Heart right ventricle (tissue), 16 donors: ENCODE results near the gene PADI6. TPM values are rescaled to one million over a fixed set of nuclear protein-coding genes. Genes with fewer than 3 reads are reported as not detected.

ENCODE experiments used
- ATAC-seq, 8 donors: fragments of 200-7000 bp; cut with Tn5 transposase; one replicate each; pipeline ENCODE4 v1.9.1; 2020; ENCODE audit warnings: mild to moderate bottlenecking in 8 of 8, moderate library complexity in 8 of 8, moderate number of reproducible peaks in 1 of 8
- DNase-seq, 2 donors: peaks; one replicate each; pipeline ENCODE4 v3.0.0-alpha.2; 2020
- H3K27ac ChIP-seq, 10 donors: fragments of 200-600 bp; sonication (generic) in 2 of 10; one replicate each; pipeline versions ENCODE4 v1.5.0 to v1.8.0; 2020 to 2022; ENCODE audit warnings: mild to moderate bottlenecking in 3 of 10
- H3K27me3 ChIP-seq, 7 donors: fragments of 200-600 bp; one replicate each; pipeline ENCODE4 v1.8.0; 2021 to 2022; ENCODE audit warnings: mild to moderate bottlenecking in 2 of 7
- H3K36me3 ChIP-seq, 9 donors: fragments of 200-600 bp; sonication (generic) in 1 of 9; one replicate each; pipeline versions ENCODE4 v1.5.0 to v1.8.0; 2020 to 2022; ENCODE audit warnings: mild to moderate bottlenecking in 2 of 9
- H3K4me1 ChIP-seq, 9 donors: fragments of 200-600 bp; sonication (generic) in 1 of 9; one replicate each; pipeline versions ENCODE4 v1.5.0 to v1.8.0; 2020 to 2022; ENCODE audit warnings: mild to moderate bottlenecking in 4 of 9
- H3K4me3 ChIP-seq, 10 donors: fragments of 200-600 bp; sonication (generic) in 2 of 10; one replicate each; pipeline versions ENCODE4 v1.5.0 to v1.8.0; 2020 to 2022; ENCODE audit warnings: mild to moderate bottlenecking in 7 of 10, moderate library complexity in 2 of 10
- H3K9me3 ChIP-seq, 11 donors: fragments of 200-600 bp in 10 of 11; sonication (generic) in 2 of 11; one replicate each; pipeline versions ENCODE4 v1.5.0 to v1.8.0; 2013 to 2022; ENCODE audit warnings: mild to moderate bottlenecking in 2 of 11, control low read depth in 1 of 11, moderate library complexity in 1 of 11
- CTCF ChIP-seq, 9 donors: fragments of 200-600 bp; sonication (generic) in 2 of 9; IDR thresholded peaks; one replicate each; pipeline versions ENCODE4 v1.5.0 to v1.8.0; 2021 to 2022; ENCODE audit warnings: antibody characterized with exemption in 9 of 9, mild to moderate bottlenecking in 5 of 9, moderate library complexity in 1 of 9
- WGBS, 2 donors: extraction: QIAGEN DNeasy Blood & Tissue Kit; methylation state at CpG; one replicate each; pipeline ENCODE4 v1.1.7; 2013; ENCODE audit warnings: inconsistent platforms in 1 of 2; 5-methylcytosine and 5-hydroxymethylcytosine counted together
- intact Hi-C, 10 donors: fragments of 100-400 bp; cut with DNase I; formaldehyde crosslinking; loops; one replicate each; pipeline versions ENCODE4 v1.11.1 to v1.14.2; 2022
- polyA plus RNA-seq, 2 donors: library from polyadenylated mRNA; stranded (reverse); fragments of 200-250 nt; gene quantifications; one replicate each; pipeline ENCODE4 v1.2.3, GENCODE V29; 2013
- total RNA-seq, 10 donors: library from RNA; stranded (reverse); fragmentation: NEBNext Ultra II Directional in 3 of 10; extraction: Animal tissue kit (Norgen Biotek cat#: 25700) in 3 of 10; gene quantifications; one replicate each; pipeline versions ENCODE4 v1.2.1 to v1.2.4, GENCODE V29; 2021 to 2023
- donor health status: Arrhythmogenic right ventricular cardiomyopathy.
- donor health status: ischemic (EF 13 %, LVEDD 7.1; RV severe dilation, severe dysfunction).
- donor health status: healthy with polysubstance abuse.
- donor health status: DM: no; HTN: yes; CAD: no.
- donor health status: DM: no; HTN: no; CAD: no.
- donor health status: ischemic (EF 25% LVEDD 6.9; RV normal size, moderate dysfunction).
- donor health status: ischemic (EF 25% LVEDD 5.7; RV mildly dilated, moderate dysfunction).
- donor health status: healthy.
- donor health status: DM: yes; HTN: yes; CAD: no.
- donor health status: Ischemic cardiomyopathy.
- donor health status: ischemic (EF 35%, LVEDD 5.7; RV mildly dilated, moderate dysfunction).
- donor health status: nonischemic (EF 11% LVEDD 7.7; RV severe dilation, severe dysfunction).
- donor health status: DM: yes; HTN: yes; CAD: no.
- donor health status: PGD.
- donor health status: ischemic (EF 29% LVEDD 5.4; RV normal size, mild dysfunction).
- donor health status: nonischemic (EF 23%, LVEDD 6.1; RV moderate dilation, normal function).

The PADI6 gene
- total and polyA plus RNA-seq, 12 donors = not detected

DNA sequence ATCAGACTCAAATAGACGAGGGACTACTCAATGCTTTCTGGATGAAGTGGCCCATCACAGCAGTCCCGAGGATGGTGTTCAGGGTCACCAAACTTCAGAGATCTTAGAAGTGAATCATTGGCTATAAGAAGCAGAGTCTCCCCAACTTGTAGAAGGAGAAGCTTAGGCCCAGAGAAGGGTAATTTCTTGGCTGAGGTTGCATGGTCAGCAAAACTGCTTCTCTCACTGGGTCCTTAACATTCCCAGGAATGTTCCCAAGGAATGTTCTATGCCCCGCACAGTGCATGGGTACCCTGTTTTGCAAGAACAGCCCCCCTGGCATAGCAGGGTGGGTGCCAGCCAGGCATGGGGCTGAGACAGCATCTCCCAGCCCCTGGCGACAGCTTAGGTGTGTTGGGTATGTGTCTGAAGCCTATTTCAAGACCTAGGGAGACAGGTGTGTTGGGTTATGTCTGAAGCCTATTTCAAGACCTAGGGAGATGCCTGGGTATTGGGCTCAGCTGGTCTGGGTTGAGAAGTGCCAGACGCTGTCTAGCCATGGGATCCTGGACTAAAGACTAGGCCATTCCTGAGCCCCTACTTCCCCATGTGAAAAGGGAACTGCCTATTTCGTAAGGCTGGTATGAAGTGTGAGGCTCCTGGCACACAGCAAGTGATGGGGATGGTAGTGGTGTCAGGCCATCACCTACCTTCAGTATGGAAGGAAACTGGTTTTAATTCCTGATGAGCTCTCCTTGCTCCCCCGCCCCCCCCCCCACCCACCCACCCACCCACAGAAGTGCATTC is 26.1 kb downstream of the PADI6 start:
- no peaks in the 10 kb centered on the region for H3K4me1 ChIP-seq
- no peak for ATAC-seq
- H3K4me3 ChIP-seq = no peak overlapping the region
- no peaks in the 10 kb centered on the region for H3K9me3 ChIP-seq
- TF ChIP-seq CTCF (IDR thresholded peaks at IDR 0.05) = no peak
- 75 to 79% methylated on average over 7 of the region's 7 CpGs for WGBS, 2 donors
- DNase-seq = no peak
- intact Hi-C loops = no loop called here
- H3K36me3 ChIP-seq = no peaks in the 10 kb centered on the region
- H3K27ac ChIP-seq = no peak overlapping the region
- peaks cover 0 to 12% (median 0%) of the 10 kb centered on the region in 7 donors for H3K27me3 ChIP-seq

- no peak overlapping the region for H3K4me3 ChIP-seq
- ATAC-seq (no peak), DNase-seq (no peak)
- H3K9me3 ChIP-seq = no peaks in the 10 kb centered on the region
- 81 to 82% methylated on average over 11 of the region's 11 CpGs for WGBS, 2 donors
- intact Hi-C loops = loop anchor here in 5 of 10 donors (10.0 kb wide), 2 partner anchors 276 to 336 kb away; no protein-coding TSS in a partner anchor
- H3K4me1 ChIP-seq = no peaks in the 10 kb centered on the region
- no peak overlapping the region for H3K27ac ChIP-seq
- peaks cover 0 to under 1% (median 0%) of the 10 kb centered on the region in 9 donors for H3K36me3 ChIP-seq
- no peak for TF ChIP-seq CTCF (IDR thresholded peaks at IDR 0.05)
- H3K27me3 ChIP-seq = peaks cover 0 to 5% (median 0%) of the 10 kb centered on the region in 7 donors
Measured at GRCh38 chr1:17400725-17401341, 28.8 kb downstream of the PADI6 start.

DNA sequence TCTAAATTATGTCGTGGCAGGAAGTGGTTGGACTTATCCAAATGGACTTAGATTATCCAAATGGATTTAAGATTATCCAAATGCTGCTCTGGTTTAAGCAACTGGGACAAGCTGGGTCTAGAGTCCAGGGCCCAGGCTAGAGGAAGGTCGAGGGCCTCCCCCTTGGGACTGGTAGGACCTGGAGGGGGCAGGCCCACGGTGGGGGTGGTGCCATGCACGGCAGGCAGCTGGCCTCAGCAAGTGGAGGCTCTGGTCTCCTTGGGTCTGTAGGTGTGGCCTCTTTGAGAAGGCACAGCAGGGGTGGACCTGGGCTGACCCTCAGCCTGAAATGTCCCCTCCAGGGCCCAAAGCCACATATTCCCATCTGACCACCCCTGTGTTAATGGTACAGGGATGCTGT is 29.8 kb downstream of the PADI6 start:
- Histone ChIP-seq H3K4me3 (no peak overlapping the region), H3K9me3 (no peaks in the 10 kb centered on the region), H3K27me3 (peaks cover 0 to 5% (median 0%) of the 10 kb centered on the region in 7 donors), H3K36me3 (peaks cover 0 to 9% (median 0%) of the 10 kb centered on the region in 9 donors), H3K27ac (no peak overlapping the region), H3K4me1 (no peaks in the 10 kb centered on the region)
- no peak for TF ChIP-seq CTCF (IDR thresholded peaks at IDR 0.05)
- intact Hi-C loops = loop anchor here in 5 of 10 donors (10.0 kb wide), 2 partner anchors 277 to 337 kb away; no protein-coding TSS in a partner anchor
- no peak for DNase-seq
- no peak for ATAC-seq
- 54 to 56% methylated on average over 4 of the region's 4 CpGs for WGBS, 2 donors

GRCh38 chr1:17403081-17403480 is 31.1 kb downstream of the PADI6 start:
- H3K9me3 ChIP-seq = no peaks in the 10 kb centered on the region
- H3K4me3 ChIP-seq = no peak overlapping the region
- TF ChIP-seq CTCF (IDR thresholded peaks at IDR 0.05) = no peak
- no peak overlapping the region for H3K27ac ChIP-seq
- intact Hi-C loops = loop anchor here in 5 of 10 donors (10.0 kb wide), 2 partner anchors 278 to 338 kb away; no protein-coding TSS in a partner anchor
- no peaks in the 10 kb centered on the region for H3K4me1 ChIP-seq
- peaks cover 0 to 5% (median 0%) of the 10 kb centered on the region in 7 donors for H3K27me3 ChIP-seq
- ATAC-seq (no peak), DNase-seq (no peak)
- 58 to 64% methylated on average over 3 of the region's 3 CpGs for WGBS, 2 donors
- peaks cover 0 to 22% (median 0%) of the 10 kb centered on the region in 9 donors for H3K36me3 ChIP-seq
